Fibroblast of lung (primary cell): ENCODE measurements around the gene BRI3BP. TPM values are rescaled to one million over a fixed set of nuclear protein-coding genes. Genes with fewer than 3 reads are reported as not detected.
"Not testable (repeated sequence)": the region's sequence is repeated elsewhere in the genome, so short reads cannot be mapped to it uniquely, and the experiment has no call there.

ENCODE experiments used
- DNase-seq, 2 donors: peaks; one replicate each; pipeline versions ENCODE4 v3.0.0 to v3.0.0-alpha.2; 2010; ENCODE audit warnings: low read depth in 2 of 2
- H2AFZ ChIP-seq: 2 replicates; pipeline ENCODE4 v1.5.1; 2012; ENCODE audit warnings: low read length, control low read depth, inconsistent platforms
- H3K27ac ChIP-seq: 2 replicates; pipeline ENCODE4 v1.5.1; 2011; ENCODE audit warnings: low read length, control low read depth; ENCODE audit not compliant: insufficient read depth
- H3K27me3 ChIP-seq: 2 replicates; pipeline ENCODE4 v1.5.1; 2011; ENCODE audit warnings: mild to moderate bottlenecking, low read length; ENCODE audit not compliant: control insufficient read depth, insufficient read depth
- H3K36me3 ChIP-seq: 2 replicates; pipeline ENCODE4 v1.5.1; 2011; ENCODE audit warnings: low read length; ENCODE audit not compliant: control insufficient read depth, insufficient read depth
- H3K4me1 ChIP-seq: 2 replicates; pipeline ENCODE4 v1.5.1; 2011; ENCODE audit warnings: low read length; ENCODE audit not compliant: control insufficient read depth, insufficient read depth; ENCODE audit errors: extremely low read depth
- H3K4me2 ChIP-seq: 2 replicates; pipeline ENCODE4 v1.5.1; 2011; ENCODE audit warnings: low read length, control low read depth; ENCODE audit not compliant: insufficient read depth; ENCODE audit errors: extremely low read depth
- H3K4me3 ChIP-seq, 4 experiments: fragments of 200-600 bp in 1 of 4; sonication (generic) in 1 of 4; replicated peaks in 1 of 4; 2 replicates each; pipeline ENCODE4 v1.5.1; 2011 to 2016; ENCODE audit warnings: low read length in 4 of 4, low read depth in 3 of 4, mild to moderate bottlenecking in 3 of 4, control low read depth in 2 of 4, inconsistent platforms in 1 of 4, mixed read lengths in 1 of 4; ENCODE audit not compliant: insufficient read depth in 1 of 4; ENCODE audit errors: control extremely low read depth in 1 of 4
- H3K79me2 ChIP-seq: 2 replicates; pipeline ENCODE4 v1.5.1; 2012; ENCODE audit warnings: mild to moderate bottlenecking, low read length, inconsistent platforms; ENCODE audit not compliant: control insufficient read depth, insufficient read depth
- H3K9ac ChIP-seq: 2 replicates; pipeline ENCODE4 v1.5.1; 2011; ENCODE audit warnings: mild to moderate bottlenecking, low read length, control low read depth; ENCODE audit not compliant: insufficient read depth
- H3K9me3 ChIP-seq: 2 replicates; pipeline ENCODE4 v1.5.1; 2012; ENCODE audit warnings: low read depth, low read length; ENCODE audit not compliant: control insufficient read depth, insufficient read depth
- H4K20me1 ChIP-seq: 2 replicates; pipeline ENCODE4 v1.5.1; 2011; ENCODE audit warnings: low read length; ENCODE audit not compliant: control insufficient read depth, insufficient read depth; ENCODE audit errors: extremely low read depth
- EZH2 ChIP-seq: IDR thresholded peaks from 2 replicates; pipeline ENCODE4 v1.5.1; 2012; ENCODE audit warnings: low read length, control low read depth, mild to moderate bottlenecking; ENCODE audit errors: missing control alignments
- polyA plus RNA-seq, 2 donors: library from polyadenylated mRNA; depleted of rRNA in 1 of 2; stranded (reverse) in 1 of 2; unstranded in 1 of 2; fragments of >200 nt; gene quantifications; 2 replicates each; pipeline ENCODE4 v1.2.1, GENCODE V29; 2011 to 2012; ENCODE audit warnings: missing spikeins in 1 of 2
- total RNA-seq: library from RNA; depleted of rRNA; stranded (reverse); fragments of >200 nt; gene quantifications from 2 replicates; pipeline ENCODE4 v1.2.1, GENCODE V29; 2014
- TF ChIP-seq, protein P1 (sequence below), 2 donors: IDR thresholded peaks in 1 of 2; conservative IDR thresholded peaks in 1 of 2; 1 replicate in 1 of 2; 2 replicates in 1 of 2; pipeline ENCODE4 v1.5.1; 2011 to 2012; ENCODE audit warnings: low read length in 2 of 2, control low read depth in 1 of 2, inconsistent platforms in 1 of 2, low read depth in 1 of 2, mild to moderate bottlenecking in 1 of 2

The BRI3BP gene
- total and polyA plus RNA-seq, 2 donors (not counting 1 experiment from before 2014, with no cell fraction given), result 2.3 to 2.5 TPM

DNA sequence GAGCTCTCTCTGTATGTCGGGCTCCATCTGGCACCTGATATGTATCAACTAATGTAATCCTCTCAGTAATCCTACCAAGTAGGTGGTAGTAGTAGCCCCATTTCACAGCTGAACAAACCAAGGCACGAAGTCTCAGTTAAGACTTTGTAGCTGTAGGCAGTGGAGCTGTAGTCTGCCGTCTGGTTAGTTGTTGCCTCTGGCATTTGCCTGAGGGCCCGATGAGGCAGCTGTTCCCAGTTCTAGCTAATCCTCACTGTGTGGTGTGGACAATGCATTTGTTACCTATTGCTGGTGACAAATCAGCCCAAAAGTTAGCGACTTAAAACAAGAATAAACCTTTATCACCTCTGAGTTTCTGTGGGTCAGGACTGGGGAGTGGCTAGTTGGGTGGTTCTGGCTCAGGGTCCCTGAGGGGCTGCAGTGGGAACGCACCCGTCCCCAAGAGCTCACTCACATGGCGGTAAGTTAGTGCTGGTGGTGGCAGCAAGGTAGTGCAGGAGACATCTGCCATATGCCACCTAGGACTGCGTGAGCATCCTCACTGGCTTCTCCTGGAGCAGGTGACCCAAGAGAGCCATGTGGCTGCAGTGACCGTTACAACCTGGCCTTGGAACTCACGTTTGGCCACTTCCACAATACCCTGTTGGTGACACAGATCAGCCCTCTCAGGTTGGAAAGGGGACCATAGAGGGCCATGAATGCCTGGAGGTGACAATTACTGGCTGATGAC is 77.4 kb downstream of the BRI3BP start:
- DNase-seq, result no peak
- Histone ChIP-seq H3K79me2 (peaks cover 2% of the 10 kb centered on the region), H3K36me3 (peaks cover 5% of the 10 kb centered on the region), H2AFZ (no peak overlapping the region), H3K4me1 (peaks cover 4% of the 10 kb centered on the region), H3K27ac (no peak overlapping the region), H3K27me3 (no peaks in the 10 kb centered on the region), H4K20me1 (no peaks in the 10 kb centered on the region), H3K4me3 (no peak overlapping the region), H3K4me2 (no peak overlapping the region), H3K9me3 (no peaks in the 10 kb centered on the region), H3K9ac (no peak overlapping the region)
- TF ChIP-seq, protein P1, sequence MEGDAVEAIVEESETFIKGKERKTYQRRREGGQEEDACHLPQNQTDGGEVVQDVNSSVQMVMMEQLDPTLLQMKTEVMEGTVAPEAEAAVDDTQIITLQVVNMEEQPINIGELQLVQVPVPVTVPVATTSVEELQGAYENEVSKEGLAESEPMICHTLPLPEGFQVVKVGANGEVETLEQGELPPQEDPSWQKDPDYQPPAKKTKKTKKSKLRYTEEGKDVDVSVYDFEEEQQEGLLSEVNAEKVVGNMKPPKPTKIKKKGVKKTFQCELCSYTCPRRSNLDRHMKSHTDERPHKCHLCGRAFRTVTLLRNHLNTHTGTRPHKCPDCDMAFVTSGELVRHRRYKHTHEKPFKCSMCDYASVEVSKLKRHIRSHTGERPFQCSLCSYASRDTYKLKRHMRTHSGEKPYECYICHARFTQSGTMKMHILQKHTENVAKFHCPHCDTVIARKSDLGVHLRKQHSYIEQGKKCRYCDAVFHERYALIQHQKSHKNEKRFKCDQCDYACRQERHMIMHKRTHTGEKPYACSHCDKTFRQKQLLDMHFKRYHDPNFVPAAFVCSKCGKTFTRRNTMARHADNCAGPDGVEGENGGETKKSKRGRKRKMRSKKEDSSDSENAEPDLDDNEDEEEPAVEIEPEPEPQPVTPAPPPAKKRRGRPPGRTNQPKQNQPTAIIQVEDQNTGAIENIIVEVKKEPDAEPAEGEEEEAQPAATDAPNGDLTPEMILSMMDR (conservative IDR thresholded peaks at IDR 0.05 in 1 of 2, IDR thresholded peaks at IDR 0.05 in 1 of 2; ENCODE audit: low read depth in 1 of 2, low read length in 2 of 2), result no peak

DNA sequence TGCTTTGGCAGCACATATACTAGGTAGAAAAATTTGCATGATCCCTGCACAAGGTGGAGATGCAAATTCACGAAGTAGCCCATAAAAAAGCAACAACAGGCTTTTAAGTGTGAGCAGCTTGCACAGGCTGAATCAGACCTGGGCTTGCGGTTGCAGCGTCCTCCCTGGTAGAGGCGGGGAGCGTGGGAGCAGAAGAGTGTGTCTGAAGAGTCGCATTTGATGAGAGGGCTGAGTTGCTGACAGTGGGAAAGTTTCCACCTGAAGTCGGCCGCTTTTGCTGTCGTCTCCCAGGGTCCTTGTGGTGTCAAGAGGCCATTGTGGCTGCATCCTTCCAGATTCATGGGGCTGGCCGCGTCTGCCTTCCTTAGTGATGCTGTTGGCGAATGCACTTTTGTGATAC is 78.0 kb downstream of the BRI3BP start:
- no peak for DNase-seq
- H3K9ac ChIP-seq, result no peak overlapping the region
- H3K79me2 ChIP-seq, result no peaks in the 10 kb centered on the region
- no peak overlapping the region for H3K27ac ChIP-seq
- no peaks in the 10 kb centered on the region for H4K20me1 ChIP-seq
- TF ChIP-seq EZH2, result no peak
- peaks cover 5% of the 10 kb centered on the region for H3K36me3 ChIP-seq
- no peak overlapping the region for H2AFZ ChIP-seq
- H3K4me3 ChIP-seq, result no peak overlapping the region
- no peaks in the 10 kb centered on the region for H3K27me3 ChIP-seq
- no peaks in the 10 kb centered on the region for H3K4me1 ChIP-seq
- H3K4me2 ChIP-seq, result no peak overlapping the region
- no peaks in the 10 kb centered on the region for H3K9me3 ChIP-seq

DNA sequence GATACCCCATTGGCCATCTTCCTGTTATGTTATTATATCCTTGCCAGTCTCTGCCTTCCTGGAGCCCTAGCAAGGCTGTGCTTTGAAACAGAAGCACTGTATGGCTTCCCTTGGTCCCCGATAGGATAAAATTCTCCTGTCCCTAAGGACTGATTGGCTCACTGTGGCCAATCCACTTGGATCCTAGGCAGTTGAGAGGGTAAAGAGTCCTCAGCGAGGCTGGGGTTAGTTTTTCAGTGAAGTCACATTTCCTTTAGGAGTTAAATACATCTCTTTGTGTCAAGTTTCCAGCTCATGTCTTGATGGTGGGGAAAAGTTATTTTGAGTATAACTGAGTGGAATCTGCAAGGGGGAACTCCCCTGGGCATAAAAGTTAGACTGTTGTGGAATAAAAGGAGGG is 79.1 kb downstream of the BRI3BP start:
- TF ChIP-seq EZH2, result no peak
- TF ChIP-seq, protein P1 (conservative IDR thresholded peaks at IDR 0.05 in 1 of 2, IDR thresholded peaks at IDR 0.05 in 1 of 2; ENCODE audit: low read depth in 1 of 2, low read length in 2 of 2), result no peak
- Histone ChIP-seq H3K9me3 (no peaks in the 10 kb centered on the region), H4K20me1 (no peaks in the 10 kb centered on the region), H3K4me1 (no peaks in the 10 kb centered on the region), H3K9ac (no peak overlapping the region), H3K4me3 (no peak overlapping the region), H3K4me2 (no peak overlapping the region), H3K27me3 (no peaks in the 10 kb centered on the region), H2AFZ (no peak overlapping the region), H3K27ac (no peak overlapping the region), H3K79me2 (no peaks in the 10 kb centered on the region), H3K36me3 (peaks cover 5% of the 10 kb centered on the region)
- no peak for DNase-seq

DNA sequence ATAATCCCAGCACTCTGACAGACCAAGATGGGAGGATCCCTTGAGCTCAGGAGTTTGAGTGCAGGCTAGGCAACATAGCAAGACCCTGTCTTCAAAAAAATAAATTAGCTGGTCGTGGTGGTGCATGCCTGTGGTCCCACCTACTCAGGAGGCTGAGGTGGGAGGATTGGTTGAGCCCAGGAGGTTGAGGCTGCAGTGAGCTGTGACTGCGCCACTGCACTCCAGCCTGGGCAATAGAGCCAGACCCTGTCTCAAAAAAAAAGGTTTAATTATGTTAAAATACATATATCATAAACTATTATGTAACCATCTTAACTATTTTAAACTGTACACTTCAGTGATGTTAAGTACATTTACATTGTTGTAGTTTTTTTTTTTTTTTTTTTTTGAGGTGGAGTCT is 80.8 kb downstream of the BRI3BP start:
- not testable (repeated sequence) for H3K9ac ChIP-seq, H3K4me2 ChIP-seq, H2AFZ ChIP-seq, H3K4me1 ChIP-seq, H3K27ac ChIP-seq, DNase-seq, H3K27me3 ChIP-seq, H4K20me1 ChIP-seq, H3K79me2 ChIP-seq, H3K36me3 ChIP-seq, H3K4me3 ChIP-seq, H3K9me3 ChIP-seq
